ENCODE results near the gene AASDH.

AASDH gene

DNA sequence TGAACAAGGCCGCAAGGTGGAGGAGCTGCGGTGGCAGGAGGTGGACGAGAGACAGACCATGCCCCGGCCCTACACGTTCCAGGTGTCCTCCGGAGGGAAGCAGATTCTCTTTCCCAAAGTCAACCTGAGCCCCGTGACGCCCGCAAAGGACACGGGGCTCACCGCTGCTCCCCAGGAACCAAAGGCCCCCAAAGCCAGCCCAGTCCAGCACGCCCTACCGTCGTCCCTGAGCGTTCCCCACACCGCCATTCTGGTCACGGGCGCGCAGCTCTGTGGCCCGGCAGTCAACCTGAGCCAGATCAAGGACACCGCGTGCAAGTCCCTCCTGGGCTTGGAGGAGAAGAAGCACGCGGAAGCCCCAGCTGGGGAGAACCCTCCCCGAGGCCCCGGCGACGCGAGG is 72.2 kb downstream of the AASDH start:
- no peak for DNase-seq

DNA sequence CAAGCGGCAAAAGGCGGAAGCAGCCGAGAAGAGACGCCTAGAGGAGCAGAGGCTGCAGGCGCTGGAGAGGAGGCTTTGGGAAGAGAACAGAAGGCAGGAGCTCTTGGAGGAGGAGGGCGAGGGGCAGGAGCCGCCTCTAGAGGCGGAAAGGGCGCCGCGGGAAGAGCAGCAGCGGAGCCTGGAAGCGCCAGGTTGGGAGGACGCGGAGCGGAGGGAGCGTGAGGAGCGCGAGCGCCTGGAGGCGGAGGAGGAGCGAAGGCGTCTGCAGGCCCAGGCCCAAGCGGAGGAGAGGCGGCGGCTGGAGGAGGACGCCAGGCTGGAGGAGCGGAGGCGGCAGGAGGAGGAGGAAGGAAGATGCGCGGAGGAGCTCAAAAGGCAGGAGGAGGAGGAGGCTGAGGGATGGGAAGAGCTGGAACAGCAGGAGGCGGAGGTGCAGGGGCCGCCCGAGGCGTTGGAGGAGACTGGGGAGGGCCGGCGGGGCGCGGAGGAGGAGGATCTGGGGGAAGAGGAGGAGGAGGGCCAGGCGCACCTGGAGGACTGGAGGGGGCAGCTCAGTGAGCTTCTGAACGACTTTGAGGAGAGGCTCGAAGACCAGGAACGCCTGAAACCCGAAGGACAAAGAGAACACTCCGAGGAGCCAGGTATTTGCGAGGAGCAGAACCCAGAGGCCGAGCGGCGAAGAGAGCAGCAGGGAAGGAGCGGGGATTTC is 72.9 kb downstream of the AASDH start:
- DNase-seq: no peak

DNA sequence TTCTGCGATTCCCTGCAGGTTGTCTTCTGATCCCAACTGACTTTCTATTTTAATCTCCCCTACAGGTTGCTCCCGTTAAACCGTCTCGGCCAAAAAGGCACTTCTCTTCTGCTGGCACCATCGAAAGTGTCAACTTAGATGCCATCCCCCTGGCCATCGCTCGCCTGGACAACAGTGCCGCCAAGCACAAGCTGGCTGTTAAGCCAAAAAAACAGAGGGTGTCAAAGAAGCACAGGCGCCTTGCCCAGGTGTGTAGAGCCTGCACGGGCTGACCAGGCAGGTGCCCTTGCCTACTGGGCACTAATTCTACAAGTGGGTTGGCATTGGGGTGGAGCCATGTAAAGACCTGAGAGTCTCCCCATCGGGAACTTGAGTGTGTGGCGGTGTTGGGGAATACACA is 74.2 kb downstream of the AASDH start:
- DNase-seq: no peak

DNA sequence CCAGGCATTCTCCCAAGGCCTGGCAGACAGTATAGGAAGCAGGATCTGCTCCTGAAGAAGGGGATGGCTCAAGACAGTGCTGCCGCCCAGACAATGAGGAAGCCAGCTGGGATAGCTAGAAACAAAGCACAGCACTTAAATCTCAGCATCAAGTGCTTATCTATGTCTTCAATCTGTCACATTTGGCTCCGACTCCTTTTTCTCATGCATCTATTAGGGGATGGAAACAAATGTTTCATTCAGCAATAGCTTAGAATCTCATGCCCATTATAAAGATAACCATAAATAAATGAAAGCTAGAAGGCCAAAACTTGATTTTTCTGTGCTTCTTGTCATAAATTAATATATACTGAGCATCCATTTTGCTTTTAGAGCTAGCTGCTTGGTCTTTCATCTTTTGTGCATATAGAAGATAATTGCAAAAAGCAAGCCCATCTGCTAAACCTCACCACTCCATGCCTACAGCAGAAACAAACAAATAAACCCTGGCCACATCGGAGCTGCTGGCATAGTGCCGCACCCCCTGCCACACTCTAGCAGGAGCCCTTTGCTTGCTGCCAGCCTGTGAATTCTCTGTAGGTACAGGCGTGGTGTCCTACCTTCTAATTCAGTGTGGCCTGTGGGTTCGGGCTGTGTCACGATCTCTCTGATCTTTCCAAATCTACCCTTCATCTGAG is 75.9 kb downstream of the AASDH start:
- peak in 1 of 14 donors; percentile 33 for DNase-seq

DNA sequence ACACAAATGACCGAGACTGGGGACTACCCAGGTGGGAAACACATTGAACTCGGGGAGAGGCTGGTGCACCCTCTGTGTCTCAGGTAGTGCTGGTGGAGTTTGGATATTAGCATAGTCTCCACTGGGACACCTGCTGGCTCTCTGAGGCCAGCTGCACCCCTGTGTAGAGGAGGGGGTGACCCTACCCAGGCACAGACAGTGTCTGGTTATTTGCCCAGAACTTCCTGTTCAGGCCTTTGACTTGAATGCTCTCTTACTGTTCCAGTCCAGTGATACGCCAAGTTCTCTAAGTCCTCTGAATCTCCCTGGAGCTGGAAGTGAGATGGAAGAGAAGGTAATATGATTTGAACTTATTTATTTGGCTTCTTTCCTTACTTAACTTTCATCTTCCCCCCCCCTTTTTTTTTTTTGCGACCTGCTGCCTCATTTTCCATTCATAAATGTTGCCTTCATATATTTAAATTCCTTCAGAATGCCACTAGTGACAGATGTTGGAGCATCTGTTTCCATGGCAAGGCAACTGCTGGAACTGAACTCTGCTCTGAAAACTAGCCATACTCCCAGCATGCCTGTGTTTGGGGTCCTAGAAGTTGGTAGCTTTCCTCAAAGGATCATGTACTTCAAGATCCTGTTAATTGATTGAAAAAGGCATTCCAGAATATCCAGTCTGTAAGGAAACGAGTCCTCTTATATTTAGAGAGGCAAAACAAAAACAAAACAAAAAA is 76.7 kb downstream of the AASDH start:
- peak in 6 of 14 donors; percentile 13 to 43 (median 24) for DNase-seq

DNA sequence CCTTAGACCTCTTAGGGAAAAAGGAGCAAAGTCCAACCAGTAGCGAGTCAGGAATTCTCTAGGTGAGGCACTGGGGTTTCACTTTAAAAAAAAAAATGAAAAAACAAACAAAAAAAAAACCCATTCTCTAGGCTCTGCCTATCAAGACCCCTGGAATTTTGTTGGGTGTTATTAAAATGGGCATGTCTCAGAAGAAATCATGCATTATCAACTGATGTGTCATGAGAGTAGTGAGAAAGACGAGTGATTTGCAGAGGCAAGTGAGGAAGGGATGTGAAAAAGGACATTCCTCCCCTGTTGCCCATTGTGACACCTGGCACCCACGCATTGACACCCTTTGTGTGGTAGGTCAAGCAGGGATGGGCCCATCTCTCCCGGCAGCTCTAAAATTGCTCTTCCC is 78.9 kb downstream of the AASDH start:
- DNase-seq: no peak

DNA sequence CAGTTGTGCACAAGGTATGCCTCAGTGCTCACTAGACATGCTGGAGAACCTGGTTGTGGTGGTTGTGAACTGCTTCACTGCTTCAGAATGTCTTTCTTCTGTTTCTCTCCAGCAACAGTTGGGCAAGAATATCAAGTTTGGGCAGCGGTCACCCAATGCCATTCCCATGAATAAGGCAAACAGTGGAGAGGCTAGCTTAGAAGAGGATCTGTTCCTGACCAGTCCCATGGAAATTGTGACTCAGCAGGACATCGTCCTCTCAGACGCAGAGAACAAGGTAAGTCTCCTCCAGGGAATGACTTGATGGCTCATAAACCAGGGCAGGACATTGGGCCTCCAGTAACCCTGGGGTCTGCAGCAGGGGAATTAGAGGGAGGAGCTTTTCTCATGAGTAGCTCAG is 79.9 kb downstream of the AASDH start:
- no peak for DNase-seq

DNA sequence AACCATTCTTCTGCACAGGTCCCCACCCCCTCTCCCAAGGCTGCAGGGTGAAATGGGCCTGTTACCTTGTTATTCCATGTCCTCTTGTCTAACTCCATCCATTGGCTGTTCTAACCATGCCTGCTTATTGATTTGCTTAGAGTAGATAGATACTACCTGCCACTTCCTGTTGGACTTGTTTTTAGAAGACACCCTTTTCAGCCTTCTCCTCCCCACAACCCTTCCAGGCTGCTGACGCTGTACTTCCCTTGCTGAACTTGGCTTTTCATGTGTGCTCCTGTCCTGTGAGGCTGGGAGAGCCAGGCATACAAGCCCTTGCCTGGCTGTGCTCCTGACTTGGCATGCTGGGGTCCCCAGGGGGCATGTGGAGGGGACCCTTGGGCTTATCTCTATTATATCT is 81.9 kb downstream of the AASDH start:
- DNase-seq: no peak

DNA sequence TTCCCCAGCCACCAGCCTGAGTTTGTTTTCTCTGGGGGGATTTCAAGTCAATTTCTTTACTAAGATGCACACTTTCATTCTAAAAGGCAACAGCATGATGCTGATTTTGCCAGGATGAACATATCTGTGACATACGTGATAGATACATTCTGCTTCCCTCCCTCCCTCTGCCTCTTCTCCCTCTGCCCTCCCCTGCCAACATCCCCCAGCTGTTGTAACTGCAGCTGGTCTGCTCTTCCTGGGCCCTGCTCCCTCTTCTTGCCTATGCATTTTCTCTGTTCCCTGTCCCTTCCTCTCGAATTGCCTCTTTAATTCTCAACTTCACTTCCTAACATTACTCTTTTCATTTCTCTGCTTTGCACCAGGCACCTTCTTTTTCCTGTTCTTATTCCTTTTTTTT is 83.4 kb downstream of the AASDH start:
- DNase-seq: no peak

DNA sequence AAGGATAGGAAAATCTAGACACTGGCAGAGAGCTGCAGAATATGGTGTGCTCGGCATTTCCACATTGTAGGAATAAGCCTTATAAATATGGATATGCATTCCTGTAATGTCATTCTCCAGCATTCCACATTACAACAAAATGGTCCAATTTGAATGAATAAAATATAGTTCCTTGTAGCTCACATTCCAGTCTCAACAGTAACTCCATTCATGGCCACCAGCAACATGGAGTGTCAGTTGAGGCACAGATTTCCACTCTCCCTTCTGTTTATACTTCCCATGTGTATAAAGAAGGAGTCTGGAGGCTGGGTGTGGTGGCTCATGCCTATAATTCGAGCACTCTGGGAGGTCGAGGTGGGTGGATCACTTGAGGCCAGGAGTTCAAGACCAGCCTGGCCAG is 84.5 kb downstream of the AASDH start:
- no peak for DNase-seq

DNA sequence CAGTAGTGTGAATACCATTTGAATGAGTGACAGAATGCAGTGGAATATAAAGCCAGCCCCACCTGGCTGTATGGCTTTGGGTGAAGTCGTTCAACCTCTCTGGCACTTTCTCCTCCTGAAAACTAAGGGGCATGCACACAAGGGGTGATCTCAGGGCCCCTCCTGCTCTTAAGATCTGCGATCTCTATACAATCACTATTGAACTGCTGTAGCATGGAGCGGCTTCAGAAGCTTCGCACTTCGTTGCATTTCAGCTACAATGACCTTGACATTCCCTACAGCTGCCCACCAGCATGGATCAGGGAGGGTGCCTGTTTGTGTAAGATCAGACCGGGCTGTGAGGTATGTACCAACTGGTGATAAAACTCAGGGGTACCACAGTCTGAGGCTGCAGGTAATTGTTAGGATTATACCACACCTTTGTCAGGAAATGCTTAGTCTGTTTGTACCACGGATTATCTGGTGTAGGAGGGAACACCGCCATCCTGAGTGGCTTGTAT is 85.2 kb downstream of the AASDH start:
- DNase-seq: no peak

DNA sequence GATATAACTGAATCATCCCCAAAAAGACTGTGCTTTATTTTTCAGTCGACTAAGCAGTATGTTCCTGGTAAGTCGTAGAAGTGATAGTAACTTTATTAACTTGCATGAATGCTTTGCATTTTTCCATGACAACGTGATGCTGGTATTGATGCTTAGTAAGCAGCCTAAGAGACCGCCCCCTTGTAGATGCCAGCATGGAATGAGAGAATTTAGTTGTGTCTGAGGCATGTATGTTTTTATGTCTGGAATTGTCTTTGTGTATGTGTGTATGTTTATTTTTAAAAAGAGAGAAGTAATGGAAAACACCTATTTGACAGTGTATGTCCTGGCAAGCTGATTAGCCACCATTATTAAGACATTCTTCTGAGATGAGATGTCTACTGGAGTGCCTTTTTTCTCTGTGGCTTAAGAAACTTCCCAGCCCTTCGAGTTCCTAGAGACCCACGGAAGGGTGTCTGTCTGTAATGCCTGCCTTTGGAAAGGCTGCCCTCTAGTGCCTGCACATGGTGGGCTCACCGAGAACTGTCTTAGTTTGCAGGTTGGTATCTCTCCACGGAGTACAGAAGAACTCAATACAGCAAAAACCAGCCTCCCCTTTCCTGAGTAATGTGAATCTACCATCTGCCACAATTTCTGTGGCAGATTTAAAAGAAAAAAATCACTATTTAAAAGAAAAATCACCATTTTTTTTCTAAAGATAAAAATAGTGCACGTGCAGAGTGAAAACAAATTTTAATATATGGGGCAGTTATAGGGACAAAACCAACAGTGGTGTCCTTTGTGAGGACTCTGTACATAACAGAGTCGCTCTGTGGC is 85.9 kb downstream of the AASDH start:
- DNase-seq: peak in 11 of 14 donors; percentile 4 to 56 (median 42)

DNA sequence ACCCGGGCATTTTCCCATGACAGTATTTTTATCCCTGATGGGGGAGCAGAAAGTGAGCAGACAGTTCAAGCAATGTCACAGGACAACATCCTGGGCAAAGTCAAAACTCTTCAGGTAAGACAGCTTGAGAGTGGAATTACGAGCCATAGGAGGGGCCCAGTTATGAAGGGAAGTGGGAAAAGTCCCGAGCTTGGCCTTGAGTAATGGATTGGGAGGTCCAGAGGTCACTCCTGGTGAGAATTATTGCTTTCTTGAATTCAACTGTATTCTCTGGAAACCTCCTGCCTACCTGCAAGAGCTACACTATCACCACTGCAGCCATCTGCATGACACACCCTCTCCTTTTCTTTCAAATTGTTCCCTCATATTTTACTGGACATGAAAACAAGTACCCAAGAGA is 89.1 kb downstream of the AASDH start:
- DNase-seq: no peak

DNA sequence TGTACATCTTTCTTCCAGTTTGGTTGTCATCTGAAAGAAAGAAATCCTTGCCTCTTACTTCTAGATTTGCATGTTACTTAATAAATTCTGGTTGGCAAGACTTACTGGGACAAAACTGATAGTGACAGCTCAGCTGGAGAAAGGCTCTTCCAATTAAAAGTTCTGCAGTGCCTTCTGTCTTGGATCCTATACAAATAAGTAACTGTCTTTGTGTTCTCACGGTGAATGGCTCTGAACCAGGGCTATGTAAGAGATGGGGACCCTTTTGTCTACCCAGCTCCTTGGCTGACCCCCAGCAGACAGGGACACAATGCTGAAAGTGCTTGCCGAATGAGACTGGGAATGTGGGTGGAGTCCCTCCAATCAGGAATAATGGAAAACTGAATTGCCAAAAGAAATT is 89.5 kb downstream of the AASDH start:
- DNase-seq: no peak

DNA sequence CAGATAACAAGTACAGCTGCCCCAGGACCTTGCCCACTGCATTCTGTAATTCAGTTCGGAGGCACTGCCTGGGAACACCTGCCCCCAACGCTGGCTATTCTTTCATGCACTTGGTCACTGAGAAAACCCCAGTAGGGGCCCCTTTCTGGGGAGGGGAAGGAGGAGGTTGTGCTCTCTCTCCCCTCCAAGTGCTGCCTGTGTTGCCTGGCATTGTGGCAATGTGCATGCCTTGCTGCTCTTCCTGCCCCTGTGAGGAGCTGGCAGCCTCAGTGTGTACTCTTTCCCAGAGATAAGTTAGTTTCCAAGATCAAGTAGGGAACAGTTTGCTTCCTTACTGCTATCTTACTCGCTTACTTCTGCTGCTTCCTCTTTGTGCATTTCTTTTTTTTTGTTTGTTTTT is 90.8 kb downstream of the AASDH start:
- DNase-seq: peak in 1 of 14 donors; percentile 9

DNA sequence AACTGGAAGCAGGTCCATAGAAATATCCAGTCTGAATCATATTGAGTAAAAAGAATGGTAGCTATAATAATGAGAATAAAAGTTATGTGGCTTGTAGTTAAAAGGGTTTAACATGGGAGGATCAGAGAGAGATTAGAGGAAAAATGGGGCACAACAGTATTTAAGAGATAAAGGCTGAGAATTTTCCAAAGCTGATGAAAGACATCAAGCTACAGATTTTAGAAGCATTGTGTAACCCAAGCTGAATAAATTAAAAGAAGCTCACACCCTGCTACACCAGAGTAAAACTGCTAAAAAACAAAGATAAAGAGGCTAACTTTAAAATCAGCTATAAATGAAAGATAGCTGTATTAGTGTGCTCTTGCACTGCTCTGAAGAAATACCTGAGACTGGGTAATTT is 94.2 kb downstream of the AASDH start:
- DNase-seq: no peak

DNA sequence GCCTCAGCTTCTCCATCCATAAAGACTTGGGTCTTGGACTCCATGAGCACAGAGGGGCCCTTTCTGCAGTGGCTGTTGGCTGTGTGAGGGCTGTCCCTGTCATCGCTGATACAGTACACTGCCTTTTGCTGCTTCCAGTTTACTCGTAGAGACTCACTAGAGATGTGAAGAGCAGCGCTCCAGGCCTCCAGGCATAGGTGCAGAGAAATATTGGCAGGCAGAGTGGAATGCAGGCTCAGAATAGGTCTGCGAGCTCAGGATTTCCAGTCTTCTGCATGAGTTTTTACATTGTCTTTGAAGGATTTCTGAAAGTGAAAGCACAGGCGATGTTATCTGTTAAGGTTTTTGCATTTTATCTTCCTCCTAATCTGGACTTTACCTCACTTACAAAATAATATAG is 97.4 kb downstream of the AASDH start:
- peak in 2 of 14 donors; percentile 9 to 22 for DNase-seq

DNA sequence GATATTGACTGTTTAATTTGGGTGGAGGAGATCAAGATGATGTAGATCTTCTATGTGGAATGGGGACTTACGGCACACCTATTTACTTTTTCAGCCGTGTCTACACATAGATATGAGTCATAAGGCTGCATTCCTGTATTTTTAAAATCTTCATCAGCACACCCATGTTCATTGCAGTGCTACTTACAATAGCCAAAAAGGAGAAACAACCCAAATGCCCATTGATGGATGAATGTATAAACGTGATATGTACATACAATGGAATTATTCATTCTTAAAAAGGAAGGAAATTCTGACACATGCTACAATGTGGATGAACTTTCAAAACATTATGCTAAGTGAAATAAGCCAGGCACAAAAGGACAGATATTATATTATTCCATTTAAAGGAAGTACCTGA is 98.6 kb downstream of the AASDH start:
- no peak for DNase-seq

Measured in C1 segment of cervical spinal cord (tissue), 14 donors.